Measurements from ENCODE around the gene ASRGL1.
"Not testable (repeated sequence)": the region's sequence is repeated elsewhere in the genome, so short reads cannot be mapped to it uniquely, and the experiment has no call there.

GRCh38 chr11:62331264-62331663, 6.0 kb upstream of the ASRGL1 start:
- TF ChIP-seq ATF2 (CRISPR knock-in tag; IDR thresholded peaks at IDR 0.05; ENCODE audit: borderline replicate concordance, low read depth); CTCF (IDR thresholded peaks at IDR 0.05): not testable (repeated sequence)

All from WTC11 (cell line).